HepG2 (cell line): Measurements from ENCODE around the gene HLA-DMB. TPM values are rescaled to one million over a fixed set of nuclear protein-coding genes. Genes with fewer than 3 reads are reported as not detected.

Experiments
- DR1 ChIP-seq: sonication (generic); formaldehyde crosslinking; IDR thresholded peaks from 2 replicates; pipeline ENCODE4 v1.8.0; 2021; ENCODE audit warnings: mild to moderate bottlenecking, missing genetic modification reagents, inconsistent platforms
- FOXO4 ChIP-seq: sonication (generic); formaldehyde crosslinking; conservative IDR thresholded peaks from 2 replicates; pipeline ENCODE4 v1.8.1; 2023; ENCODE audit warnings: missing genetic modification reagents
- KDM6A ChIP-seq: IDR thresholded peaks from 2 replicates; pipeline ENCODE4 v1.6.1; 2016; ENCODE audit warnings: low read depth
- NFIC ChIP-seq: IDR thresholded peaks from 2 replicates; pipeline ENCODE4 v1.6.1; 2012; ENCODE audit warnings: mild to moderate bottlenecking, low read length, inconsistent platforms
- NFYC ChIP-seq: IDR thresholded peaks from 2 replicates; pipeline ENCODE4 v1.6.1; 2016; ENCODE audit warnings: missing genetic modification reagents, missing compliant biosample characterization
- RBAK ChIP-seq: sonication (generic); formaldehyde crosslinking; IDR thresholded peaks from 2 replicates; pipeline ENCODE4 v1.5.1; 2020; ENCODE audit warnings: mild to moderate bottlenecking, missing genetic modification reagents
- SRY ChIP-seq: sonication (generic); formaldehyde crosslinking; IDR thresholded peaks from 2 replicates; pipeline ENCODE4 v1.8.0; 2022; ENCODE audit warnings: mild to moderate bottlenecking, missing genetic modification reagents
- ZFAT ChIP-seq: sonication (generic); formaldehyde crosslinking; conservative IDR thresholded peaks from 2 replicates; pipeline ENCODE4 v1.8.1; 2023; ENCODE audit warnings: missing genetic modification reagents, inconsistent platforms
- ZFP62 ChIP-seq: sonication (generic); formaldehyde crosslinking; IDR thresholded peaks from 2 replicates; pipeline ENCODE4 v1.4.0; 2020; ENCODE audit warnings: missing genetic modification reagents
- ZMYM3 ChIP-seq: sonication (generic); formaldehyde crosslinking; IDR thresholded peaks from 2 replicates; pipeline ENCODE4 v1.5.1; 2020; ENCODE audit warnings: mild to moderate bottlenecking, missing genetic modification reagents
- ZNF224 ChIP-seq: sonication (generic); formaldehyde crosslinking; IDR thresholded peaks from 2 replicates; pipeline ENCODE4 v1.5.0; 2020; ENCODE audit warnings: mild to moderate bottlenecking, missing genetic modification reagents
- ZNF547 ChIP-seq: sonication (generic); formaldehyde crosslinking; IDR thresholded peaks from 2 replicates; pipeline ENCODE4 v1.5.1; 2020; ENCODE audit warnings: mild to moderate bottlenecking, missing genetic modification reagents
- ZNF616 ChIP-seq: sonication (generic); formaldehyde crosslinking; IDR thresholded peaks from 2 replicates; pipeline ENCODE4 v1.5.0; 2020; ENCODE audit warnings: low read depth, mild to moderate bottlenecking, missing genetic modification reagents
- ZSCAN20 ChIP-seq: sonication (generic); formaldehyde crosslinking; IDR thresholded peaks from 2 replicates; pipeline ENCODE4 v1.4.0; 2020; ENCODE audit warnings: missing genetic modification reagents, mild to moderate bottlenecking, borderline replicate concordance
- polyA plus RNA-seq, 8 experiments: library from polyadenylated mRNA; depleted of rRNA in 3 of 8; stranded (reverse) in 7 of 8; unstranded in 1 of 8; fragments of >200 nt; fragmentation: Illumina TruSeq in 4 of 8; extraction: Trizol in 4 of 8; gene quantifications; 2 replicates each; pipeline versions ENCODE4 v1.2.1 to v1.2.3, GENCODE V29; 2011 to 2016; ENCODE audit warnings: low read depth in 4 of 8, missing spikeins in 1 of 8, mixed read lengths in 1 of 8; ENCODE audit not compliant: insufficient read depth in 1 of 8
- total RNA-seq, 5 experiments: library from RNA; depleted of rRNA; stranded (reverse); fragments of >200 nt; fragmentation: Illumina TruSeq; extraction: Trizol; gene quantifications; 2 replicates each; pipeline ENCODE4 v1.2.3, GENCODE V29; 2016; ENCODE audit warnings: low read depth in 1 of 5
- TF ChIP-seq, protein P1 (sequence below), 2 experiments: sonication (generic) in 1 of 2; formaldehyde crosslinking in 1 of 2; IDR thresholded peaks; 2 replicates each; pipeline versions ENCODE4 v1.6.1 to v1.9.0; 2014 to 2022; ENCODE audit warnings: antibody characterized with exemption in 1 of 2, borderline replicate concordance in 1 of 2, inconsistent platforms in 1 of 2, low read depth in 1 of 2, missing genetic modification reagents in 1 of 2
- TF ChIP-seq, protein P2 (sequence below): sonication (generic); formaldehyde crosslinking; IDR thresholded peaks from 2 replicates; pipeline ENCODE4 v1.5.0; 2020; ENCODE audit warnings: mild to moderate bottlenecking, missing genetic modification reagents

Gene HLA-DMB
- total and polyA plus RNA-seq, 2 of the 13 experiments (the other 11 are each of a cell fraction or from before 2014, with no cell fraction given), result not detected

DNA sequence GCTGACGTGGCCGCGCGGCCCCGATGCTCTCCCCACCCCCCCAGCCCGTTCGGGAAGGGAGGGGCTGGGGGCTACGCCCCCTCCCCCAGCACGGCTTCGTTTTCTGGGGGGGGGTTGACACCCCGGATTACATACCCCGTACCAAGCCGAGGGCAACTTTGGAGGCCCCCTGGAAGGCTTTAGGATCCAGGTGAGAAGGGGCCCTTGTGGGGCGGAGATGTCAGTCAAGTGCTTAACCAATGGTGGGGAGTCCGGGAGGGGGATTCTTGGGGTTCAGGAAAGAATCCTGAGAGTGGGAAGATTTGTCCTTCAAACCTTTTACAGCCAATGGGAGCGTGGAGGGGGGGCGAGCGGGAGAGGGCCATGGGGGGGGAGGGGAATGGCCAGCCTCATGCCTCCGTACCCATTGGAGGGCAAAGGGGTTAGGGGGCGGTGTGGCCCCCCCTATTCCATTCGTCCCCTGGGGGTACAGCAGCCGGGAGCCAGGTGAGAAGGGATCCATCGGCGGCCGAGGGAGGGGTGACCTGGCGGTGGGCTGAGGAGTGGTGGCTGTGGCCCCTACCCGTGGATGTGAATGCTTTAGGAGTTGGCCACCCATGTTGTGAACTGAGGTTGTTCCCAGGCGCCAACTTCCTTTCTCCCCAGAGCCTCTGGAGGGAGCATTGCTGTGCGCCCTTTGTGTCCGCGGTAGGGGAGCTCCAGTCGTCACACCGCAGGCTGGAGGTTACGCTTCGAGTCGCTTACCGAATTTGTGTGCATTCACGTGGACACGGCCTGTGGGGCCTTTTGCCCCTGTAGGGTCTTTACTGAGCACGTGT is 28.2 kb upstream of the HLA-DMB start (continued):
- TF ChIP-seq NFIC (no peak), ZNF224 (CRISPR knock-in tag) (no peak), SRY (CRISPR knock-in tag) (no peak; the same call in 1 of the 2 replicates), ZNF616 (CRISPR knock-in tag) (no peak), DR1 (CRISPR knock-in tag) (peak; percentile 76), NFYC (CRISPR knock-in tag) (no peak), ZNF547 (peak; percentile 48; the same call in 1 of the 2 replicates), KDM6A (no peak), ZFAT (no peak), ZMYM3 (CRISPR knock-in tag) (no peak; the same call in 1 of the 2 replicates), FOXO4 (CRISPR knock-in tag) (no peak), RBAK (CRISPR knock-in tag) (no peak), ZSCAN20 (CRISPR knock-in tag) (no peak), ZFP62 (CRISPR knock-in tag) (no peak)
- TF ChIP-seq, protein P1, sequence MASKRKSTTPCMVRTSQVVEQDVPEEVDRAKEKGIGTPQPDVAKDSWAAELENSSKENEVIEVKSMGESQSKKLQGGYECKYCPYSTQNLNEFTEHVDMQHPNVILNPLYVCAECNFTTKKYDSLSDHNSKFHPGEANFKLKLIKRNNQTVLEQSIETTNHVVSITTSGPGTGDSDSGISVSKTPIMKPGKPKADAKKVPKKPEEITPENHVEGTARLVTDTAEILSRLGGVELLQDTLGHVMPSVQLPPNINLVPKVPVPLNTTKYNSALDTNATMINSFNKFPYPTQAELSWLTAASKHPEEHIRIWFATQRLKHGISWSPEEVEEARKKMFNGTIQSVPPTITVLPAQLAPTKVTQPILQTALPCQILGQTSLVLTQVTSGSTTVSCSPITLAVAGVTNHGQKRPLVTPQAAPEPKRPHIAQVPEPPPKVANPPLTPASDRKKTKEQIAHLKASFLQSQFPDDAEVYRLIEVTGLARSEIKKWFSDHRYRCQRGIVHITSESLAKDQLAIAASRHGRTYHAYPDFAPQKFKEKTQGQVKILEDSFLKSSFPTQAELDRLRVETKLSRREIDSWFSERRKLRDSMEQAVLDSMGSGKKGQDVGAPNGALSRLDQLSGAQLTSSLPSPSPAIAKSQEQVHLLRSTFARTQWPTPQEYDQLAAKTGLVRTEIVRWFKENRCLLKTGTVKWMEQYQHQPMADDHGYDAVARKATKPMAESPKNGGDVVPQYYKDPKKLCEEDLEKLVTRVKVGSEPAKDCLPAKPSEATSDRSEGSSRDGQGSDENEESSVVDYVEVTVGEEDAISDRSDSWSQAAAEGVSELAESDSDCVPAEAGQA (IDR thresholded peaks at IDR 0.05; ENCODE audit: low read depth), result no peak
- TF ChIP-seq, protein P1 (CRISPR knock-in tag; IDR thresholded peaks at IDR 0.05; ENCODE audit: borderline replicate concordance), result no peak
- TF ChIP-seq, protein P2, sequence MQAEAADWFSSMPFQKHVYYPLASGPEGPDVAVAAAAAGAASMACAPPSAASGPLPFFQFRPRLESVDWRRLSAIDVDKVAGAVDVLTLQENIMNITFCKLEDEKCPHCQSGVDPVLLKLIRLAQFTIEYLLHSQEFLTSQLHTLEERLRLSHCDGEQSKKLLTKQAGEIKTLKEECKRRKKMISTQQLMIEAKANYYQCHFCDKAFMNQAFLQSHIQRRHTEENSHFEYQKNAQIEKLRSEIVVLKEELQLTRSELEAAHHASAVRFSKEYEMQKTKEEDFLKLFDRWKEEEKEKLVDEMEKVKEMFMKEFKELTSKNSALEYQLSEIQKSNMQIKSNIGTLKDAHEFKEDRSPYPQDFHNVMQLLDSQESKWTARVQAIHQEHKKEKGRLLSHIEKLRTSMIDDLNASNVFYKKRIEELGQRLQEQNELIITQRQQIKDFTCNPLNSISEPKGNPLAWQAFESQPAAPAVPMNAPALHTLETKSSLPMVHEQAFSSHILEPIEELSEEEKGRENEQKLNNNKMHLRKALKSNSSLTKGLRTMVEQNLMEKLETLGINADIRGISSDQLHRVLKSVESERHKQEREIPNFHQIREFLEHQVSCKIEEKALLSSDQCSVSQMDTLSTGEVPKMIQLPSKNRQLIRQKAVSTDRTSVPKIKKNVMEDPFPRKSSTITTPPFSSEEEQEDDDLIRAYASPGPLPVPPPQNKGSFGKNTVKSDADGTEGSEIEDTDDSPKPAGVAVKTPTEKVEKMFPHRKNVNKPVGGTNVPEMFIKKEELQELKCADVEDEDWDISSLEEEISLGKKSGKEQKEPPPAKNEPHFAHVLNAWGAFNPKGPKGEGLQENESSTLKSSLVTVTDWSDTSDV (CRISPR knock-in tag), result no peak
